Neural crest cell (in vitro differentiated cells): ENCODE results near the gene FOSL2. TPM values are rescaled to one million over a fixed set of nuclear protein-coding genes. Genes with fewer than 3 reads are reported as not detected.

ENCODE experiments used
- DNase-seq: peaks from one replicate; pipeline ENCODE4 v3.0.0; 2021; ENCODE audit warnings: low read depth, mixed read lengths, low spot score
- H3K27ac Mint-ChIP-seq: one replicate; pipeline ENCODE4 v1.8.0; 2021; ENCODE audit warnings: mild to moderate bottlenecking, mixed read lengths; ENCODE audit not compliant: unreplicated experiment
- H3K27me3 Mint-ChIP-seq: 2 replicates; pipeline ENCODE4 v1.8.0; 2021; ENCODE audit warnings: low read depth, mild to moderate bottlenecking, mixed read lengths
- H3K36me3 Mint-ChIP-seq: 2 replicates; pipeline ENCODE4 v1.8.0; 2021; ENCODE audit warnings: low read depth, mild to moderate bottlenecking, mixed read lengths
- H3K4me1 Mint-ChIP-seq: 2 replicates; pipeline ENCODE4 v1.8.0; 2021; ENCODE audit warnings: mixed read lengths
- H3K4me3 Mint-ChIP-seq: one replicate; pipeline ENCODE4 v1.8.0; 2021; ENCODE audit warnings: mild to moderate bottlenecking, mixed read lengths
- H3K9me3 Mint-ChIP-seq: 2 replicates; pipeline ENCODE4 v1.8.0; 2021; ENCODE audit warnings: mixed read lengths
- total RNA-seq: library from RNA; stranded (reverse); gene quantifications from 2 replicates; pipeline ENCODE4 v1.2.1, GENCODE V29; 2021
- TF ChIP-seq, protein P1 (sequence below): fragments of 200-600 bp; sonication (generic); conservative IDR thresholded peaks from 2 replicates; pipeline ENCODE4 v1.5.0; 2021; ENCODE audit warnings: antibody characterized with exemption, mild to moderate bottlenecking

FOSL2 gene
- total RNA-seq, 1 donor from 2014 or later = 2.9 TPM

DNA sequence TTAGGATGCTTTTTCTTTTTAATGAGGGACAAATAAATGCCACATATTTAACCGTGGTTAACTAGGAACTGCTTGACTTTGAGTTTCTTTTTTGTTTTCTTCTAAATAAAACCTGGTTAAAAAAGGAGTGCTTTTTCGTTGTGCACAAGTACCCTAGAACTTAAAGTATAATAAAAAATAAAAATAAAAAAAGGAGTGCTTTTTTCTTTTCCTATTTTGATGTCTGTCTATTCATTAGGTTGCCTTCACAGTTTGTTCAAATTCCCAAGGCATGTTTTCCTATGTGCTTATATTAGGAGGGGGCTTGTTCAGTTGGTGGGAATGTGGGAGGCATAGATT, 4.4 kb downstream of the FOSL2 start:
- Mint-ChIP-seq H3K27ac (no peak overlapping the region), H3K4me1 (peaks cover 23% of the 10 kb centered on the region), H3K27me3 (peaks cover 3% of the 10 kb centered on the region), H3K36me3 (no peaks in the 10 kb centered on the region), H3K9me3 (no peaks in the 10 kb centered on the region), H3K4me3 (no peak overlapping the region)
- DNase-seq = no peak
- TF ChIP-seq, protein P1, sequence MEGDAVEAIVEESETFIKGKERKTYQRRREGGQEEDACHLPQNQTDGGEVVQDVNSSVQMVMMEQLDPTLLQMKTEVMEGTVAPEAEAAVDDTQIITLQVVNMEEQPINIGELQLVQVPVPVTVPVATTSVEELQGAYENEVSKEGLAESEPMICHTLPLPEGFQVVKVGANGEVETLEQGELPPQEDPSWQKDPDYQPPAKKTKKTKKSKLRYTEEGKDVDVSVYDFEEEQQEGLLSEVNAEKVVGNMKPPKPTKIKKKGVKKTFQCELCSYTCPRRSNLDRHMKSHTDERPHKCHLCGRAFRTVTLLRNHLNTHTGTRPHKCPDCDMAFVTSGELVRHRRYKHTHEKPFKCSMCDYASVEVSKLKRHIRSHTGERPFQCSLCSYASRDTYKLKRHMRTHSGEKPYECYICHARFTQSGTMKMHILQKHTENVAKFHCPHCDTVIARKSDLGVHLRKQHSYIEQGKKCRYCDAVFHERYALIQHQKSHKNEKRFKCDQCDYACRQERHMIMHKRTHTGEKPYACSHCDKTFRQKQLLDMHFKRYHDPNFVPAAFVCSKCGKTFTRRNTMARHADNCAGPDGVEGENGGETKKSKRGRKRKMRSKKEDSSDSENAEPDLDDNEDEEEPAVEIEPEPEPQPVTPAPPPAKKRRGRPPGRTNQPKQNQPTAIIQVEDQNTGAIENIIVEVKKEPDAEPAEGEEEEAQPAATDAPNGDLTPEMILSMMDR = no peak

DNA sequence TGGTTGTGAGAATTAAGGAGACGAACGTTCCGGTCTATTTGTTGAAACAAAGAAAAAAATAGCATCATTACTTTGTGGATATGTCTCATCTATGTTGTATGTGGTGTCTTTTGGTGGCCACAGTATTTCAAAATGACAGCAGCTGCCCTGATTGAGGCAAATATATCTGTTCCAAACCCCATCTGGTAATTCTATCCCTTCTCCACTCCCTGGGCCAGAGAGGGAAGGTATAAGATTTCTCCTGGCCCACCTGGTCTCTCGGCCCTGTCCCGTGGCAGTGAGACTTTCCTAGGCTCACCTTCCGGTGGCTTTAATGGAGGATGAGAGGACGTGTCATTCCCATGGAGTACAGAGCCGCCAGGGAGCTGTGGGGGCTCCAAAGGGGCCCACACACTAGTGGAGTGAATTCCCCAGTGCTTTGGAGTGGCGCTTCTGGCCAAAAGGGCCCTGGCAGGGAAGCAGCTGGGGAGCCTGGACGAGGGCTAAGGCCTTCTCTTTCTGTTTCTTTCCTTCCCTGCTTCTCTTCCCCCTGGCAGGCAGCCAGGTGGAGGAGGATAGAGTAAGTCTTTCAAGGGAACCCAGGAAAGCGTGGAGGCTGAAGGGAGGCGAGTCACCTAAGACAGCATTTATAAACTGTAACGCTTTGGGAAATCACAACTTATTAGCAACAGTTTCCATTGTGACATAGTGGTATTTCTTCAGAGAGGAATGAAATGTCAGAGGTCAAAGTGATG, 5.6 kb downstream of the FOSL2 start:
- peaks cover 19% of the 10 kb centered on the region for H3K4me1 Mint-ChIP-seq
- no peaks in the 10 kb centered on the region for H3K9me3 Mint-ChIP-seq
- no peak overlapping the region for H3K27ac Mint-ChIP-seq
- no peaks in the 10 kb centered on the region for H3K36me3 Mint-ChIP-seq
- no peak overlapping the region for H3K4me3 Mint-ChIP-seq
- no peaks in the 10 kb centered on the region for H3K27me3 Mint-ChIP-seq
- TF ChIP-seq, protein P1 = no peak
- DNase-seq = no peak

DNA sequence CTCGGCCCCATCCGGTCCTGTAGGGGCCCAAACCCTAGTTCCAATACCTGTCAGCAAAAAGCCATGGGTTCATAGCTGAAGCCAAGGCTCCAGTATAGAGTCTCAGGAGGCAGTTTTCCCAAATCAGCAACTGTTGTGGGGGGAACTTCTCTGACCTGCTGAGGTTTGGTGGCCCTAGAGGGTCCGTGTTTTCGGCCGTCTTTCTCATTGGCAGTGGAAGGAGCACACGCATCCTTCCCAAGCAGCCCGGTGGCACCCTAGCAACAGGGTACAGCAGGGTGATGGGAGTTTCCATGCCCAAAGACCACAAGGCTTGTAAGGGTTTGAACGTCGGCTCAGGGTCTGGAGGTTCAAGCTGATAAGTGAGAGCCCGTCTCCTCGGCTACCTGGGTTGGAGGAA, 6.6 kb downstream of the FOSL2 start:
- TF ChIP-seq, protein P1 = no peak
- Mint-ChIP-seq H3K36me3 (no peaks in the 10 kb centered on the region), H3K4me1 (peaks cover 16% of the 10 kb centered on the region), H3K27ac (no peak overlapping the region), H3K9me3 (no peaks in the 10 kb centered on the region), H3K27me3 (no peaks in the 10 kb centered on the region), H3K4me3 (no peak overlapping the region)
- no peak for DNase-seq

DNA sequence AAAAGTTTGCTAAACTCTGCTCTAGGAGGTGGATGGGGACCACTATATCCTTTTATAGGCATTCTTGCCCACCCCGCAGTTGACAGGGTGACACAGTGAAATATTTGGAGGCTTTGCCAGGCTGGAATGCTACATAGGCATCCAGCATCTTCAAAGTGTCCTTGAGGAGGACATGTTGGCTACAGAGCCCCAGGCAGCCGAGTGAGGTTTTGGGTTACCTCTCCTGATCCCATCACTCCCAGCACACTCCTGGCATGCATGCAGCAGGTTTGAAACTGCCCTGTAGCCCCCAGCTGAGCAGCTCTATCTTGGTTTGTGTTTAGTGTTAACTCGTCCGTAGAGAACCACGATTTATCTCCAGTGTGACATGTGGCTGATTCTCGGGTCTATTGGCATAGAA, 7.3 kb downstream of the FOSL2 start:
- H3K4me3 Mint-ChIP-seq = no peak overlapping the region
- H3K27me3 Mint-ChIP-seq = no peaks in the 10 kb centered on the region
- no peak overlapping the region for H3K27ac Mint-ChIP-seq
- no peaks in the 10 kb centered on the region for H3K36me3 Mint-ChIP-seq
- TF ChIP-seq, protein P1 = no peak
- peaks cover 16% of the 10 kb centered on the region for H3K4me1 Mint-ChIP-seq
- H3K9me3 Mint-ChIP-seq = no peaks in the 10 kb centered on the region
- no peak for DNase-seq

DNA sequence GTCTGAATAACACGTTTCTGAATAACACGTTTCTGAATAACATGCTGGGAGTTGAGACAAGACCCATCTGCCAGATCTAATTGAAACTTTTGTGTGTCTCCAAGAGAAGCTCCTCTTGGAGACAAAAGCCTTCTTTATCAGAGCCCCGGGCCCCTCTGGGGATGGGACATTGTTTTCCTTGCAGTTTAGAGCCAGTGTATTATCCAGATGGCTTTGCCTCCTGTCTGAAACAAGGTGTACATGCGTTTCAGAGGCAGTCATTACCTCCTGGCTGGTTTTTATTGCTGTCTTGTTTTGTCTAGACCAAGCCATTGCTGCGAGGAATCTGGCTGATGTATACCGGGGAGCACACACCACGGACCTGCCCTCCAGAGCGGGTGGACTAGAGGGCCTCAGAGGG, 7.8 kb downstream of the FOSL2 start:
- no peak overlapping the region for H3K27ac Mint-ChIP-seq
- no peak for DNase-seq
- no peak overlapping the region for H3K4me3 Mint-ChIP-seq
- H3K36me3 Mint-ChIP-seq = no peaks in the 10 kb centered on the region
- no peaks in the 10 kb centered on the region for H3K9me3 Mint-ChIP-seq
- peaks cover 16% of the 10 kb centered on the region for H3K4me1 Mint-ChIP-seq
- TF ChIP-seq, protein P1 = no peak
- no peaks in the 10 kb centered on the region for H3K27me3 Mint-ChIP-seq
